Measurements from ENCODE around the gene IGSF21.

GRCh38 chr1:18319099-18319498, 211.5 kb downstream of the IGSF21 start:
- TF ChIP-seq EZH2 (IDR thresholded peaks at IDR 0.05) (no peak), POLR2AphosphoS5 (IDR thresholded peaks at IDR 0.05; ENCODE audit: borderline replicate concordance, low read depth, low read length) (no peak), FOXP2 (optimal IDR thresholded peaks at IDR 0.05; ENCODE audit: control extremely low read depth, extremely low read length, insufficient read depth) (no peak)

All from SK-N-MC (cell line).